HUES64 (cell line): ENCODE data around the gene ARSB. TPM values are rescaled to one million over a fixed set of nuclear protein-coding genes. Genes with fewer than 3 reads are reported as not detected.

Experiments
- H3K27ac ChIP-seq: 2 replicates; pipeline ENCODE4 v1.7.0; 2013; ENCODE audit warnings: low read depth, low read length, inconsistent platforms
- H3K27me3 ChIP-seq: 2 replicates; pipeline ENCODE4 v1.6.1; 2013; ENCODE audit warnings: mild to moderate bottlenecking, low read length; ENCODE audit not compliant: insufficient read depth
- H3K36me3 ChIP-seq: 2 replicates; pipeline ENCODE4 v1.6.1; 2013; ENCODE audit warnings: mild to moderate bottlenecking, low read length; ENCODE audit not compliant: insufficient read depth
- H3K4me1 ChIP-seq: 2 replicates; pipeline ENCODE4 v1.6.1; 2013; ENCODE audit warnings: mild to moderate bottlenecking, low read length, moderate library complexity; ENCODE audit not compliant: insufficient read depth
- H3K4me3 ChIP-seq: 2 replicates; pipeline ENCODE4 v1.5.1; 2013; ENCODE audit warnings: mild to moderate bottlenecking, low read length, moderate library complexity
- H3K9ac ChIP-seq: 2 replicates; pipeline ENCODE4 v1.6.1; 2013; ENCODE audit warnings: mild to moderate bottlenecking, low read depth, low read length
- H3K9me3 ChIP-seq: 2 replicates; pipeline ENCODE4 v1.6.1; 2013; ENCODE audit warnings: low read depth, low read length; ENCODE audit not compliant: insufficient read depth
- WGBS: fragments of 150-250, 120-280 bp; methylation state at CpG from one replicate; pipeline ENCODE4 v1.1.7; 2013; ENCODE audit warnings: missing lambda C conversion rate; 5-methylcytosine and 5-hydroxymethylcytosine counted together
- polyA plus RNA-seq, 2 experiments: library from polyadenylated mRNA; stranded (reverse); fragments of 50-300 nt; gene quantifications; one replicate each; pipeline ENCODE4 v1.2.3, GENCODE V29; 2013

The ARSB gene
- polyA plus RNA-seq (2013, experiment 1 of 2), result 8.9 TPM
- 11.2 TPM for polyA plus RNA-seq (2013, experiment 2 of 2)

GRCh38 chr5:78985116-78985724 lies at the start of gene ARSB:
TSS of gene ARSB (minus strand) at chr5:78985310. CDS start at chr5:78985248, 62 bp downstream.
- peaks cover 18% of the 10 kb centered on the region; the same call in 1 of the 2 replicates for H3K27me3 ChIP-seq
- H3K4me1 ChIP-seq, result peaks cover 16% of the 10 kb centered on the region
- peak within 1 kb of the TSS; percentile 92 for H3K4me3 ChIP-seq
- H3K27ac ChIP-seq, result peak within 1 kb of the TSS; percentile 87
- under 1% methylated on average over 57 of the region's 57 CpGs for WGBS
- H3K36me3 ChIP-seq, result no peaks in the 10 kb centered on the region
- H3K9ac ChIP-seq, result peak within 1 kb of the TSS; percentile 95
- no peaks in the 10 kb centered on the region for H3K9me3 ChIP-seq

GRCh38 chr5:79032782-79033181 lies 47.7 kb upstream of the ARSB start:
- H3K4me1 ChIP-seq, result no peaks in the 10 kb centered on the region
- no peaks in the 10 kb centered on the region for H3K36me3 ChIP-seq
- H3K4me3 ChIP-seq, result no peak overlapping the region
- WGBS, result 95% methylated on average over 5 of the region's 5 CpGs
- no peaks in the 10 kb centered on the region for H3K9me3 ChIP-seq
- no peaks in the 10 kb centered on the region for H3K27me3 ChIP-seq
- H3K27ac ChIP-seq, result no peak overlapping the region
- no peak overlapping the region for H3K9ac ChIP-seq

- Histone ChIP-seq H3K9me3 (no peaks in the 10 kb centered on the region), H3K36me3 (no peaks in the 10 kb centered on the region), H3K27me3 (no peaks in the 10 kb centered on the region), H3K4me3 (no peak overlapping the region), H3K9ac (no peak overlapping the region), H3K27ac (no peak overlapping the region), H3K4me1 (no peaks in the 10 kb centered on the region)
- WGBS, result 95% methylated on average over 10 of the region's 10 CpGs
Measured at GRCh38 chr5:79032031-79032695, 47.1 kb upstream of the ARSB start.

GRCh38 chr5:79031485-79031867 lies 46.4 kb upstream of the ARSB start:
- Histone ChIP-seq H3K27ac (no peak overlapping the region), H3K36me3 (no peaks in the 10 kb centered on the region), H3K27me3 (no peaks in the 10 kb centered on the region), H3K4me1 (no peaks in the 10 kb centered on the region), H3K9ac (no peak overlapping the region), H3K9me3 (no peaks in the 10 kb centered on the region), H3K4me3 (no peak overlapping the region)
- 94% methylated on average over 1 of the region's 1 CpG for WGBS

- H3K4me1 ChIP-seq, result no peaks in the 10 kb centered on the region
- no peak overlapping the region for H3K4me3 ChIP-seq
- no peaks in the 10 kb centered on the region for H3K36me3 ChIP-seq
- H3K27me3 ChIP-seq, result no peaks in the 10 kb centered on the region
- H3K27ac ChIP-seq, result no peak overlapping the region
- no peak overlapping the region for H3K9ac ChIP-seq
- 89% methylated on average over 11 of the region's 11 CpGs for whole genome bisulfite sequencing
- H3K9me3 ChIP-seq, result no peaks in the 10 kb centered on the region
Measured at GRCh38 chr5:79030663-79031484, 45.8 kb upstream of the ARSB start.

GRCh38 chr5:79025054-79025472 lies 40.0 kb upstream of the ARSB start:
- Histone ChIP-seq H3K36me3 (no peaks in the 10 kb centered on the region), H3K4me1 (peaks cover 13% of the 10 kb centered on the region), H3K4me3 (peak overlapping the region; percentile 52), H3K27ac (no peak overlapping the region), H3K9me3 (no peaks in the 10 kb centered on the region), H3K9ac (peak overlapping the region; percentile 66), H3K27me3 (no peaks in the 10 kb centered on the region)
- WGBS, result 10% methylated on average over 13 of the region's 13 CpGs

GRCh38 chr5:79023947-79024346 lies 38.8 kb upstream of the ARSB start:
- no peak overlapping the region for H3K4me3 ChIP-seq
- H3K36me3 ChIP-seq, result no peaks in the 10 kb centered on the region
- 96% methylated on average over 1 of the region's 1 CpG for WGBS
- H3K27me3 ChIP-seq, result no peaks in the 10 kb centered on the region
- no peak overlapping the region for H3K27ac ChIP-seq
- no peak overlapping the region for H3K9ac ChIP-seq
- H3K4me1 ChIP-seq, result peaks cover 13% of the 10 kb centered on the region
- H3K9me3 ChIP-seq, result no peaks in the 10 kb centered on the region

GRCh38 chr5:79023348-79023747 lies 38.2 kb upstream of the ARSB start:
- Histone ChIP-seq H3K9me3 (no peaks in the 10 kb centered on the region), H3K27me3 (no peaks in the 10 kb centered on the region), H3K4me1 (peaks cover 13% of the 10 kb centered on the region), H3K27ac (no peak overlapping the region), H3K36me3 (no peaks in the 10 kb centered on the region), H3K4me3 (no peak overlapping the region), H3K9ac (no peak overlapping the region)
- 89% methylated on average over 1 of the region's 1 CpG for WGBS

- Histone ChIP-seq H3K9me3 (no peaks in the 10 kb centered on the region), H3K27me3 (no peaks in the 10 kb centered on the region), H3K4me1 (peaks cover 13% of the 10 kb centered on the region), H3K36me3 (no peaks in the 10 kb centered on the region), H3K4me3 (no peak overlapping the region), H3K27ac (no peak overlapping the region), H3K9ac (no peak overlapping the region)
- 93% methylated on average over 1 of the region's 2 CpGs for WGBS
Measured at GRCh38 chr5:79022771-79023170, 37.7 kb upstream of the ARSB start.

GRCh38 chr5:79021753-79022152 lies 36.6 kb upstream of the ARSB start:
- Histone ChIP-seq H3K27ac (no peak overlapping the region), H3K4me3 (no peak overlapping the region), H3K36me3 (no peaks in the 10 kb centered on the region), H3K9ac (no peak overlapping the region), H3K9me3 (no peaks in the 10 kb centered on the region), H3K4me1 (peaks cover 13% of the 10 kb centered on the region), H3K27me3 (no peaks in the 10 kb centered on the region)
- WGBS, result 38% methylated on average over 4 of the region's 4 CpGs
